IMR-90 (cell line): ENCODE results near the gene TFAP2A. TPM values are rescaled to one million over a fixed set of nuclear protein-coding genes. Genes with fewer than 3 reads are reported as not detected.

ENCODE experiments used
- ATAC-seq: fragments of 200-7000 bp; cut with Tn5 transposase; 2 replicates; pipeline ENCODE4 v1.9.1; 2020; ENCODE audit warnings: low read depth, mild to moderate bottlenecking, moderate library complexity
- BruUV-seq: library from RNA; stranded (reverse); fragments of 400-500 nt; replicated peaks from 2 replicates; lab custom pipeline; 2021; lab: Mats Ljungman, UMichigan
- CTCF ChIA-PET: fragments of 300-600 bp; formaldehyde crosslinking; extraction: SDS; loops from one replicate; lab custom pipeline; 2021; ENCODE audit warnings: antibody characterized with exemption; lab: Yijun Ruan, JAX
- POLR2A ChIA-PET: fragments of 300-600 bp; sonication (Branson Sonifier 250); formaldehyde crosslinking; loops from one replicate; lab custom pipeline; 2022; ENCODE audit warnings: antibody characterized with exemption; ENCODE audit not compliant: unreplicated experiment; lab: Charles Lee
- DNase-seq: peaks from one replicate; pipeline ENCODE4 v3.0.0; 2013
- H2AFZ ChIP-seq: replicated peaks from 2 replicates; pipeline ENCODE3; 2013; ENCODE audit warnings: low read length, mild to moderate bottlenecking; ENCODE audit not compliant: poor library complexity
- H2AK5ac ChIP-seq: 2 replicates; pipeline ENCODE4 v1.6.1; 2013; ENCODE audit warnings: low read depth, low read length, inconsistent platforms
- H2AK9ac ChIP-seq: replicated peaks from 2 replicates; pipeline ENCODE3; 2013; ENCODE audit warnings: mild to moderate bottlenecking, low read depth, low read length, moderate library complexity; ENCODE audit not compliant: poor library complexity
- H2BK120ac ChIP-seq: 2 replicates; pipeline ENCODE4 v1.6.1; 2013; ENCODE audit warnings: low read depth, low read length, inconsistent platforms
- H2BK15ac ChIP-seq: 3 replicates; pipeline ENCODE4 v1.6.1; 2013; ENCODE audit warnings: low read depth, low read length, inconsistent platforms
- H2BK20ac ChIP-seq: 2 replicates; pipeline ENCODE4 v1.6.1; 2013; ENCODE audit warnings: low read depth, mild to moderate bottlenecking, inconsistent platforms, low read length, moderate library complexity
- H2BK5ac ChIP-seq: 2 replicates; pipeline ENCODE4 v1.6.1; 2013; ENCODE audit warnings: mild to moderate bottlenecking, low read depth, low read length, inconsistent platforms; ENCODE audit not compliant: poor library complexity, severe bottlenecking
- H3K14ac ChIP-seq: replicated peaks from 2 replicates; pipeline ENCODE4 v1.6.1; 2013; ENCODE audit warnings: low read depth, low read length, inconsistent platforms
- H3K18ac ChIP-seq: 2 replicates; pipeline ENCODE4 v1.6.1; 2013; ENCODE audit warnings: low read depth, low read length, control low read depth
- H3K23ac ChIP-seq: 2 replicates; pipeline ENCODE4 v1.6.1; 2013; ENCODE audit warnings: low read depth, low read length, inconsistent platforms
- H3K27ac ChIP-seq: 2 replicates; pipeline ENCODE4 v1.5.1; 2013; ENCODE audit warnings: mild to moderate bottlenecking, control low read depth, low read length; ENCODE audit not compliant: insufficient read depth
- H3K27me3 ChIP-seq: 2 replicates; pipeline ENCODE4 v1.6.1; 2013; ENCODE audit warnings: low read length; ENCODE audit not compliant: control insufficient read depth, insufficient read depth
- H3K36me3 ChIP-seq: 2 replicates; pipeline ENCODE4 v1.6.1; 2013; ENCODE audit warnings: low read length, mixed read lengths; ENCODE audit not compliant: control insufficient read depth, insufficient read depth
- H3K4ac ChIP-seq: 2 replicates; pipeline ENCODE4 v1.6.1; 2013; ENCODE audit warnings: low read depth, low read length, inconsistent platforms
- H3K4me1 ChIP-seq: 2 replicates; pipeline ENCODE4 v1.6.1; 2013; ENCODE audit warnings: low read length, mixed read lengths; ENCODE audit not compliant: control insufficient read depth, insufficient read depth
- H3K4me2 ChIP-seq: 2 replicates; pipeline ENCODE4 v1.6.1; 2013; ENCODE audit warnings: low read depth, mild to moderate bottlenecking, control low read depth, low read length, moderate library complexity
- H3K4me3 ChIP-seq: 2 replicates; pipeline ENCODE4 v1.5.1; 2013; ENCODE audit warnings: low read depth, mild to moderate bottlenecking, control low read depth, low read length, moderate library complexity; ENCODE audit not compliant: insufficient read depth
- H3K56ac ChIP-seq: 2 replicates; pipeline ENCODE4 v1.6.1; 2013; ENCODE audit warnings: low read length, inconsistent platforms; ENCODE audit not compliant: insufficient read depth; ENCODE audit errors: extremely low read depth
- H3K79me1 ChIP-seq, 2 experiments: 2 replicates each; pipeline ENCODE4 v1.6.1; 2013; ENCODE audit warnings: low read length in 2 of 2, inconsistent platforms in 1 of 2, low read depth in 1 of 2
- H3K9ac ChIP-seq: 2 replicates; pipeline ENCODE4 v1.6.1; 2013; ENCODE audit warnings: low read depth, low read length, control low read depth
- H3K9me1 ChIP-seq: 2 replicates; pipeline ENCODE4 v1.6.1; 2013; ENCODE audit warnings: low read length, inconsistent platforms; ENCODE audit not compliant: insufficient read depth
- H3K9me3 ChIP-seq: 2 replicates; pipeline ENCODE4 v1.6.1; 2013; ENCODE audit warnings: low read length; ENCODE audit not compliant: control insufficient read depth, insufficient read depth
- H4K20me1 ChIP-seq: 2 replicates; pipeline ENCODE4 v1.6.1; 2013; ENCODE audit warnings: low read length, inconsistent platforms; ENCODE audit not compliant: insufficient read depth
- H4K5ac ChIP-seq: 2 replicates; pipeline ENCODE4 v1.6.1; 2013; ENCODE audit warnings: mild to moderate bottlenecking, low read depth, low read length, control low read depth
- H4K8ac ChIP-seq, 2 experiments: 2 replicates each; pipeline ENCODE4 v1.6.1; 2013; ENCODE audit warnings: low read depth in 2 of 2, low read length in 2 of 2, control low read depth in 1 of 2, inconsistent platforms in 1 of 2
- H4K91ac ChIP-seq: 2 replicates; pipeline ENCODE4 v1.6.1; 2013; ENCODE audit warnings: low read depth, low read length, inconsistent platforms; ENCODE audit not compliant: insufficient read depth
- BHLHE40 ChIP-seq: fragments of 150-350 bp; IDR thresholded peaks from 2 replicates; pipeline ENCODE4 v1.6.1; 2016; ENCODE audit warnings: mild to moderate bottlenecking, low read depth, low read length
- CHD1 ChIP-seq: IDR thresholded peaks from 2 replicates; pipeline ENCODE4 v1.6.1; 2012; ENCODE audit warnings: low read depth, low read length, improper control_type of control experiment
- MAFK ChIP-seq: IDR thresholded peaks from 2 replicates; pipeline ENCODE4 v1.6.1; 2012; ENCODE audit warnings: low read depth, low read length, improper control_type of control experiment
- MXI1 ChIP-seq: IDR thresholded peaks from 2 replicates; pipeline ENCODE4 v1.6.1; 2012; ENCODE audit warnings: low read depth, mild to moderate bottlenecking, low read length, moderate library complexity, borderline replicate concordance
- RCOR1 ChIP-seq: IDR thresholded peaks from 2 replicates; pipeline ENCODE4 v1.6.1; 2012; ENCODE audit warnings: mild to moderate bottlenecking, low read length, improper control_type of control experiment; ENCODE audit not compliant: insufficient replicate concordance
- RFX5 ChIP-seq: IDR thresholded peaks from 2 replicates; pipeline ENCODE4 v1.8.0; 2012; ENCODE audit warnings: low read depth, mild to moderate bottlenecking, low read length, moderate library complexity
- WGBS, 2 experiments: methylation state at CpG; one replicate each; pipeline versions ENCODE4 v1.1.5 to v1.1.7; 2013; ENCODE audit warnings: missing lambda C conversion rate in 2 of 2; ENCODE audit not compliant: insufficient read length in 1 of 2; ENCODE audit errors: extremely low coverage in 2 of 2; 5-methylcytosine and 5-hydroxymethylcytosine counted together
- dilution Hi-C: fragments of 300-500 bp; cut with HindIII; formaldehyde crosslinking; loops from one replicate; pipeline ENCODE4 v1.14.3; 2018; ENCODE audit warnings: low sequenced_read_pairs; ENCODE audit not compliant: unreplicated experiment
- in situ Hi-C: fragments of 300-500 bp; cut with MboI; formaldehyde crosslinking; loops from 3 replicates; pipeline ENCODE4 v1.14.3; 2019; ENCODE audit warnings: low sequenced_read_pairs, inconsistent platforms, mixed read lengths
- intact Hi-C: fragments of 100-400 bp; cut with micrococcal nuclease; formaldehyde crosslinking; loops from 2 replicates; pipeline ENCODE4 v1.10.0; 2022
- polyA plus RNA-seq, 3 experiments: library from polyadenylated mRNA; depleted of rRNA; stranded (reverse); fragments of >200 nt; gene quantifications; 2 replicates each; pipeline ENCODE4 v1.2.3, GENCODE V29; 2012; ENCODE audit warnings: low replicate concordance in 1 of 3
- total RNA-seq: library from RNA; depleted of rRNA; stranded (reverse); fragments of >200 nt; gene quantifications from 2 replicates; pipeline ENCODE4 v1.2.3, GENCODE V29; 2012
- TF ChIP-seq, protein P1 (sequence below): fragments of 150-350 bp; IDR thresholded peaks from 2 replicates; pipeline ENCODE4 v1.6.1; 2017; ENCODE audit warnings: mild to moderate bottlenecking, antibody characterized with exemption, low read length, low read depth

TFAP2A gene
- total and polyA plus RNA-seq, 2 of the 4 experiments (the other 2 are of a cell fraction): 0.72 to 7.1 TPM

DNA sequence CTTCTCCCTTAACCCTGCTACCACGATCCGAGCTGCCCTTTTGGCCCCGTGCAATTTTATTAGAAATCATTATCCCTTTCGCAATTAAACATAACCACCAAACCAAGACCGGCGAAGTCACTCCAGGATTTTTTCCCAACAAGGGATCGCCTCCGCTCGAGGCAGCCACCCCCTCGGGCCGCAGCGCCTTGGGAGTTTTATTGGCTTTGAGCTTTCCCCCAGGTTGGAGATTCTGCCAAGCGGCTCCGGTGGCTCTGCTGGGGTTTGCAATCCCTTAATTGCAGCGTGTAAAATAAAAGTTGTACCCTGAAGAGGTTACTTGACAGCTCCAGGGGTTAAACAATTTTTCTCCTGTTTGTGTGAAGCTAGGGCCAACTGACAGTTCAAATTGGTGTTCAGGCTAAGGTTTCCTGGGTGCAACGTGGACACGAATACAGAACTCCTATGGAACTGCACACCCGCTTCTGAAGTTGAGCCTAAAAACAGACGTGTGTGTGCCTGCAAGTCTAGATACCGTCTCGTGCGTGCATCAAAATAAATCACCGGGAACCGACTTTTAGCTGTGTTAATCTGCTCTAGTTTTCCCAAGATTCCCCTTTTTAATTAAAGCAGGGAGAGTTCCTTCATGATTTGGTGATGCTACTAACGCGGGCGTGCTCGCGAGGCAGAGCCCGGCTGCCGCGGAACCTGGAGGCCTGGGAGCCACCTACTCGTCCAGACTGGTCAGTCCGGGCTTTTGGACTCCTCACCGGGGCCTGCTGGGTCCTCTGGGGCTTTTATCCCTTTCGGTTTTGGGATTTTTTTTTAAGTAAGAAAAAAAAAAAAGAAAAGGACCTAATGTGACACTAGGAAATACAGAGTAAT, 975 bp upstream of the TFAP2A start:
- TF ChIP-seq RCOR1 (no peak), BHLHE40 (no peak), MAFK (no peak), RFX5 (no peak), MXI1 (no peak), CHD1 (no peak)
- TF ChIP-seq, protein P1, sequence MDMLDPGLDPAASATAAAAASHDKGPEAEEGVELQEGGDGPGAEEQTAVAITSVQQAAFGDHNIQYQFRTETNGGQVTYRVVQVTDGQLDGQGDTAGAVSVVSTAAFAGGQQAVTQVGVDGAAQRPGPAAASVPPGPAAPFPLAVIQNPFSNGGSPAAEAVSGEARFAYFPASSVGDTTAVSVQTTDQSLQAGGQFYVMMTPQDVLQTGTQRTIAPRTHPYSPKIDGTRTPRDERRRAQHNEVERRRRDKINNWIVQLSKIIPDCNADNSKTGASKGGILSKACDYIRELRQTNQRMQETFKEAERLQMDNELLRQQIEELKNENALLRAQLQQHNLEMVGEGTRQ: no peak
- no peaks in the 10 kb centered on the region for H3K36me3 ChIP-seq
- H4K5ac ChIP-seq: no peak overlapping the region
- no peaks in the 10 kb centered on the region for H3K79me1 ChIP-seq
- no TSS peak for BruUV-seq
- H3K27ac ChIP-seq: no peak overlapping the region
- no peak overlapping the region; the same call in 1 of the 2 replicates for H2BK20ac ChIP-seq
- no peak overlapping the region for H3K4ac ChIP-seq
- no peak overlapping the region for H2BK15ac ChIP-seq
- no peak overlapping the region for H3K56ac ChIP-seq
- ChIA-PET POLR2A (interaction anchor here (0.6 kb wide), 1 partner anchor 296 kb away, joined by 3 read pairs; no protein-coding TSS in a partner anchor), CTCF (interaction anchor here (0.6 to 1.5 kb wide), 3 partner anchors 14 to 1165 kb away, joined by 3 to 5 read pairs (median 3); no protein-coding TSS in a partner anchor)
- H3K9me1 ChIP-seq: no peaks in the 10 kb centered on the region
- no peak overlapping the region for H4K91ac ChIP-seq
- no peak overlapping the region for H2BK120ac ChIP-seq
- intact Hi-C loops (loop anchor here (10.0 kb wide), 2 partner anchors 771 to 1011 kb away; no protein-coding TSS in a partner anchor), dilution Hi-C loops (no loop called here), in situ Hi-C loops (loop anchor here (25.0 kb wide), 2 partner anchors 879 to 1979 kb away; partner anchors contain the start of gene SLC35B3)
- no peak overlapping the region for H3K4me3 ChIP-seq
- H4K20me1 ChIP-seq: no peaks in the 10 kb centered on the region
- H3K14ac ChIP-seq: no peak overlapping the region
- H4K8ac ChIP-seq: no peak overlapping the region
- H3K4me1 ChIP-seq: no peaks in the 10 kb centered on the region; the same call in 1 of the 2 replicates
- peak overlapping the region; percentile 80 for H2AFZ ChIP-seq
- H3K27me3 ChIP-seq: peaks cover 93% of the 10 kb centered on the region
- H2BK5ac ChIP-seq: no peak overlapping the region
- no peaks in the 10 kb centered on the region for H3K9me3 ChIP-seq
- ATAC-seq (no peak), DNase-seq (no peak)
- no peak overlapping the region for H3K9ac ChIP-seq
- H2AK9ac ChIP-seq: no peak overlapping the region
- H3K4me2 ChIP-seq: peak overlapping the region; percentile 77; the same call in 1 of the 2 replicates
- no peak overlapping the region for H2AK5ac ChIP-seq
- no peak overlapping the region for H3K23ac ChIP-seq
- no peak overlapping the region for H3K18ac ChIP-seq
- 9% methylated on average over 9 of the region's 36 CpGs; no CpG with 5 or more reads in 1 of the 2 experiments for whole genome bisulfite sequencing, 2 experiments
